Neuronal stem cell (in vitro differentiated cells): ENCODE results near the gene ARSK.

Source experiments
- DNase-seq: peaks from one replicate; pipeline ENCODE4 v3.0.0-alpha.2; 2013; ENCODE audit warnings: low spot score
- H2AFZ ChIP-seq: one replicate; pipeline ENCODE4 v1.6.1; 2013; ENCODE audit warnings: mild to moderate bottlenecking, low read length, inconsistent platforms
- H2AK5ac ChIP-seq: 2 replicates; pipeline ENCODE4 v1.6.1; 2013; ENCODE audit warnings: low read depth, mild to moderate bottlenecking, inconsistent platforms, low read length, moderate library complexity, mixed read lengths
- H2BK120ac ChIP-seq: 2 replicates; pipeline ENCODE4 v1.6.1; 2013; ENCODE audit warnings: low read depth, mild to moderate bottlenecking, inconsistent platforms, low read length, moderate library complexity, mixed read lengths
- H2BK12ac ChIP-seq: one replicate; pipeline ENCODE4 v1.6.1; 2013; ENCODE audit warnings: low read length, inconsistent platforms
- H2BK15ac ChIP-seq: 2 replicates; pipeline ENCODE4 v1.6.1; 2013; ENCODE audit warnings: mild to moderate bottlenecking, low read length, inconsistent platforms, mixed read lengths
- H2BK5ac ChIP-seq: one replicate; pipeline ENCODE4 v1.6.1; 2013; ENCODE audit warnings: inconsistent platforms, mild to moderate bottlenecking, low read length, moderate library complexity
- H3K14ac ChIP-seq: one replicate; pipeline ENCODE4 v1.6.1; 2013; ENCODE audit warnings: low read length, inconsistent platforms
- H3K18ac ChIP-seq: 2 replicates; pipeline ENCODE4 v1.6.1; 2013; ENCODE audit warnings: low read length, inconsistent platforms
- H3K23ac ChIP-seq: 2 replicates; pipeline ENCODE4 v1.6.1; 2013; ENCODE audit warnings: low read depth, mild to moderate bottlenecking, mixed read lengths, low read length, inconsistent platforms; ENCODE audit not compliant: poor library complexity
- H3K27ac ChIP-seq: replicated peaks from 3 replicates; pipeline ENCODE4 v1.5.1; 2013; ENCODE audit warnings: low read length, inconsistent platforms
- H3K27me3 ChIP-seq, 3 experiments: 2 replicates each; pipeline ENCODE4 v1.6.1; 2013; ENCODE audit warnings: low read length in 3 of 3, mild to moderate bottlenecking in 2 of 3, inconsistent platforms in 1 of 3, low read depth in 1 of 3, mixed read lengths in 1 of 3, moderate library complexity in 1 of 3; ENCODE audit not compliant: control insufficient read depth in 3 of 3, insufficient read depth in 3 of 3
- H3K36me3 ChIP-seq, 2 donors: replicated peaks in 1 of 2; 2 replicates each; pipeline ENCODE4 v1.6.1; 2013; ENCODE audit warnings: low read length in 2 of 2; ENCODE audit not compliant: control insufficient read depth in 2 of 2, insufficient read depth in 2 of 2
- H3K4ac ChIP-seq: 2 replicates; pipeline ENCODE4 v1.6.1; 2013; ENCODE audit warnings: inconsistent platforms, mild to moderate bottlenecking, low read length, moderate library complexity
- H3K4me1 ChIP-seq, 2 donors: 1 replicate in 1 of 2; 2 replicates in 1 of 2; pipeline ENCODE4 v1.6.1; 2013; ENCODE audit warnings: low read length in 2 of 2, low read depth in 1 of 2; ENCODE audit not compliant: control insufficient read depth in 2 of 2, insufficient read depth in 1 of 2
- H3K4me2 ChIP-seq: one replicate; pipeline ENCODE4 v1.6.1; 2013; ENCODE audit warnings: mild to moderate bottlenecking, low read length, inconsistent platforms; ENCODE audit not compliant: insufficient read depth, poor library complexity, severe bottlenecking
- H3K4me3 ChIP-seq, 2 donors: 2 replicates each; pipeline ENCODE4 v1.5.1; 2013; ENCODE audit warnings: low read length in 2 of 2, mild to moderate bottlenecking in 2 of 2, inconsistent platforms in 1 of 2, moderate library complexity in 1 of 2
- H3K79me1 ChIP-seq: one replicate; pipeline ENCODE4 v1.6.1; 2013; ENCODE audit warnings: low read depth, mild to moderate bottlenecking, inconsistent platforms, low read length, moderate library complexity
- H3K9ac ChIP-seq: one replicate; pipeline ENCODE4 v1.6.1; 2013; ENCODE audit warnings: mild to moderate bottlenecking, low read depth, low read length, inconsistent platforms; ENCODE audit not compliant: poor library complexity
- H3K9me3 ChIP-seq, 2 donors: replicated peaks in 1 of 2; 2 replicates each; pipeline versions ENCODE3 to v1.6.1; 2013; ENCODE audit warnings: low read length in 2 of 2, mild to moderate bottlenecking in 2 of 2, inconsistent platforms in 1 of 2, low read depth in 1 of 2, mixed read lengths in 1 of 2, moderate library complexity in 1 of 2; ENCODE audit not compliant: control insufficient read depth in 2 of 2, insufficient read depth in 1 of 2
- H4K8ac ChIP-seq: one replicate; pipeline ENCODE4 v1.6.1; 2013; ENCODE audit warnings: low read depth, mild to moderate bottlenecking, inconsistent platforms, low read length, moderate library complexity
- H4K91ac ChIP-seq: one replicate; pipeline ENCODE4 v1.6.1; 2013; ENCODE audit warnings: low read length, low read depth, mild to moderate bottlenecking, inconsistent platforms; ENCODE audit not compliant: poor library complexity
- WGBS, 2 donors: extraction: QIAGEN DNeasy Blood & Tissue Kit; methylation state at CpG; one replicate each; pipeline ENCODE4 v1.1.7; 2013; ENCODE audit warnings: missing lambda C conversion rate in 2 of 2, mixed read lengths in 1 of 2; ENCODE audit not compliant: insufficient read length in 2 of 2, insufficient replicate concordance in 1 of 2; ENCODE audit errors: extremely low coverage in 2 of 2; 5-methylcytosine and 5-hydroxymethylcytosine counted together

ARSK gene

DNA sequence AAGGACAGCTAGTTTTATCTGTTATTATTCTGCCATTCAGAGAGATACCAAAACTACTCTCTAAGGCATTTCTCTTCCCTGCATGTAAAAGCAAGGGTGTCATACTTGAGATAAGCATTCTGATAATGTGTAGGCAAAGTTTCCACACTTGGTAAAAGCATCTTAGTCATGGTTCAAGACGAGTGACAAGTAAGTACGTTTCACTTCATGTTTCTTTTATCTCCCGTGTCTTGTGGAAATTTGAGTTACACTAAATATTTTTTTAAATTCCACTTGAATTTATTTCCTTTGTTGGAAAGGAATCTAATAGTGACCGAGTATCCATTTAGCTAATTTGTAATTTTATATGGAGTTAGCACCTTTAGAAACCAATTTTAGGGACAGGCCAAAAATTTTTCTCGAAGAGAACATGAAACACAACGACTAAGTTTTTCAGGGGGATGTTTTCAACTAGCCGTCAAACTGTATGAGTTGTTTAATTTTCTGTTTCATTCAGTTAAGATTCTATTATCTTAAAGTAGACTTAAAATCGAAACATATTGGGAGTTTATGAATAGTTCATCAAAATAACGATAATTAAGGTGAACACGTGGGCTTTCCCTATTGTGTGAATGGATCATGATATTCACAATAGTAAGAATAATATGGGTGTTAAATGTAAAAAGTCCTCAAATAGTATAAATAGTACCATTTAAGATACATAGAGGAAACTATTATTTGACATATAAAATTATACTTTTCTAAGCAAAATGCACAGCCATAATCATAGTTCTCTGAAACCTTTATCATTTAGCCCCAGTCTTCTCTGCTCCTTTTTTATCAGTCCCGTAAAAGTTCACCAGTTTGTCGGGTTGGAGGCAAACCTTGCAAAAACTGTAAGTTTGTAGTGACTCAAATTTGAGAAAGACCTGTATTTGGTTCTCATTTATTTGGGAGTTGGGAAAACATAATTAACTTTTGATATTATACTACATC lies 93.3 kb downstream of the ARSK start:
- H3K36me3 ChIP-seq: no peaks in the 10 kb centered on the region
- no peak for DNase-seq
- H3K9me3 ChIP-seq: no peaks in the 10 kb centered on the region
- no peak overlapping the region for H3K4me3 ChIP-seq
- H2BK15ac ChIP-seq: no peak overlapping the region
- H3K79me1 ChIP-seq: no peaks in the 10 kb centered on the region
- H4K91ac ChIP-seq: no peak overlapping the region
- no peak overlapping the region for H3K4me2 ChIP-seq
- no CpG with 5 or more reads among the region's 12 CpGs for WGBS, 2 donors
- H3K4me1 ChIP-seq: peaks cover 3 to 4% of the 10 kb centered on the region in 2 donors
- no peak overlapping the region for H4K8ac ChIP-seq
- no peak overlapping the region for H3K14ac ChIP-seq
- no peak overlapping the region for H3K23ac ChIP-seq
- no peak overlapping the region for H2AFZ ChIP-seq
- no peak overlapping the region for H2AK5ac ChIP-seq
- no peak overlapping the region for H2BK5ac ChIP-seq
- H3K27ac ChIP-seq: no peak overlapping the region
- H3K9ac ChIP-seq: no peak overlapping the region
- no peak overlapping the region for H3K18ac ChIP-seq
- H3K27me3 ChIP-seq: peaks cover 0 to 2% (median 0%) of the 10 kb centered on the region in 3 experiments
- no peak overlapping the region for H3K4ac ChIP-seq
- no peak overlapping the region for H2BK120ac ChIP-seq
- H2BK12ac ChIP-seq: no peak overlapping the region

DNA sequence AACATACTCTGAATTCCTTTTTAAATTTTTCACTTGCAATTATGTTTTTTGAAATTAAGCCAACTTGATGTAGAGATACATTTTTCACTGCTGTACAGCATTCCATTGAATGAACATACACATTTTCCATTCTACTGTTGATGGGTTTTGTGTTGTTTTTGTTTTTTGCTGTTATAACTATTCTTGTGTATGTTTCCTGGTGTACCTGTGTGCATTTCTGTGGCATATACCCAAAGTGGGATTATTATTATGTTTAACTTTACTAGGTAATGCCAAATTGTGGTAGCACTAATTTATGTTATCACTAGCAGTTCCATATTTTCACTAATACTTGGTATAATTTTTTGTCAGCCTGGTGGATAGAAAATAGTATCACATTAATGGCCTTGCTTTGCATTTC lies 94.4 kb downstream of the ARSK start:
- H3K23ac ChIP-seq: no peak overlapping the region
- H3K9me3 ChIP-seq: no peaks in the 10 kb centered on the region
- no peak overlapping the region for H3K4me2 ChIP-seq
- no peak overlapping the region for H3K14ac ChIP-seq
- no peak overlapping the region for H3K27ac ChIP-seq
- no peak overlapping the region for H2BK12ac ChIP-seq
- H3K4me1 ChIP-seq: peaks cover 3 to 4% of the 10 kb centered on the region in 2 donors
- no peak overlapping the region for H3K4me3 ChIP-seq
- H4K8ac ChIP-seq: no peak overlapping the region
- no peaks in the 10 kb centered on the region for H3K27me3 ChIP-seq
- H3K36me3 ChIP-seq: no peaks in the 10 kb centered on the region
- H2BK5ac ChIP-seq: no peak overlapping the region
- no peaks in the 10 kb centered on the region for H3K79me1 ChIP-seq
- H3K4ac ChIP-seq: no peak overlapping the region
- DNase-seq: no peak
- H2BK15ac ChIP-seq: no peak overlapping the region
- no peak overlapping the region for H2BK120ac ChIP-seq
- H3K9ac ChIP-seq: no peak overlapping the region
- no peak overlapping the region for H4K91ac ChIP-seq
- H3K18ac ChIP-seq: no peak overlapping the region
- no peak overlapping the region for H2AK5ac ChIP-seq
- H2AFZ ChIP-seq: no peak overlapping the region

- Histone ChIP-seq H3K4me3 (no peak overlapping the region), H4K91ac (no peak overlapping the region), H3K9me3 (no peaks in the 10 kb centered on the region), H3K36me3 (no peaks in the 10 kb centered on the region), H3K23ac (no peak overlapping the region), H3K27me3 (no peaks in the 10 kb centered on the region), H2BK12ac (no peak overlapping the region), H2BK120ac (no peak overlapping the region), H2AK5ac (no peak overlapping the region), H3K14ac (no peak overlapping the region), H3K4me2 (no peak overlapping the region), H3K4ac (no peak overlapping the region), H3K9ac (no peak overlapping the region), H2AFZ (no peak overlapping the region), H3K27ac (no peak overlapping the region), H2BK5ac (no peak overlapping the region), H2BK15ac (no peak overlapping the region), H3K79me1 (no peaks in the 10 kb centered on the region), H3K18ac (no peak overlapping the region), H4K8ac (no peak overlapping the region), H3K4me1 (peaks cover 3 to 4% of the 10 kb centered on the region in 2 donors)
- no peak for DNase-seq
Observed at GRCh38 chr5:95649842-95650620, 95.1 kb downstream of the ARSK start.

DNA sequence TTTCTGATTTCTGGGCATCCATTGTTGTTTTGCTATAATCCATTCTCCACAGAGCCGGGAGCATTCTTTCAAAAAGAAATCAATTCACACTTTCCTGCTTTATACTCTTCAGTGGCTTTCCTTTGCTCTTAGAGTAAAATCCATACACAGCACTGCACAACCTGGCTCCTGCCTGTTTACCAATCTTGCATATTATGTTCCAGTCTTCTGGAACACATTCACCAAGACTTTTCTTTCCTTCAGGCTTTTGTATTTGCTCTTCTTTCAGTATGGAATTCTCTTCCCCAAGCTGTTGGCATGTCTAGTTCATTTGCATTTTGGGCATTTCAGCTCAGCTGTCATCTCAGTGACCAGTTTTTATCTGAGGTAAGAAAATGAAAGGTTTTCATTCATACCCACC lies 97.9 kb downstream of the ARSK start:
- H3K36me3 ChIP-seq: no peaks in the 10 kb centered on the region
- H3K9me3 ChIP-seq: no peaks in the 10 kb centered on the region
- no peak overlapping the region for H2AK5ac ChIP-seq
- no peak overlapping the region for H3K18ac ChIP-seq
- no peak overlapping the region for H3K27ac ChIP-seq
- peaks cover 0 to 4% of the 10 kb centered on the region in 2 donors for H3K4me1 ChIP-seq
- H3K27me3 ChIP-seq: no peaks in the 10 kb centered on the region
- H4K91ac ChIP-seq: no peak overlapping the region
- no peak for DNase-seq
- H3K9ac ChIP-seq: no peak overlapping the region
- no peak overlapping the region for H3K4ac ChIP-seq
- no peak overlapping the region for H2BK12ac ChIP-seq
- no peak overlapping the region for H4K8ac ChIP-seq
- H2BK15ac ChIP-seq: no peak overlapping the region
- no peak overlapping the region for H2BK120ac ChIP-seq
- no peak overlapping the region for H2BK5ac ChIP-seq
- H2AFZ ChIP-seq: peak overlapping the region; percentile 4
- H3K14ac ChIP-seq: no peak overlapping the region
- H3K79me1 ChIP-seq: no peaks in the 10 kb centered on the region
- no peak overlapping the region for H3K4me2 ChIP-seq
- no peak overlapping the region for H3K23ac ChIP-seq
- H3K4me3 ChIP-seq: no peak overlapping the region
- WGBS, 2 donors: no CpG with 5 or more reads among the region's 1 CpG
